ENCODE data around the gene SKAP2. TPM values are rescaled to one million over a fixed set of nuclear protein-coding genes. Genes with fewer than 3 reads are reported as not detected.

Gene SKAP2
- total RNA-seq, 1 experiment from 2014 or later: 43.2 TPM

Other genes with a start within 250 kb of the SKAP2 start
- 8.2 and 9.1 TPM in 2 replicates for gene HOXA1, start 231.4 kb upstream of the SKAP2 start, total RNA-seq (2014; rRNA removed; shearing (Covaris generic))
- 1.7 and 2.2 TPM in 2 replicates for gene HOXA2, start 238.1 kb upstream of the SKAP2 start, total RNA-seq (2014; rRNA removed; shearing (Covaris generic))

Measured in M059J (cell line).